B cell (primary cell): ENCODE measurements around the gene LIPM.

Experiments
- CTCF ChIP-seq: fragments of 200-600 bp; IDR thresholded peaks from one replicate; pipeline ENCODE4 v1.8.0; 2022; ENCODE audit warnings: antibody characterized with exemption, mild to moderate bottlenecking
- EZH2 ChIP-seq: IDR thresholded peaks from 2 replicates; pipeline ENCODE4 v1.6.1; 2012; ENCODE audit warnings: borderline replicate concordance, low read depth, mild to moderate bottlenecking, moderate library complexity, low read length; ENCODE audit not compliant: insufficient read depth, poor library complexity, severe bottlenecking

GRCh38 chr10:88805924-88806323 is 3.4 kb downstream of the LIPM start:
- TF ChIP-seq CTCF (no peak), EZH2 (no peak)
